HuH-7.5 (cell line): ENCODE measurements around the gene PKD1L1.
A peak's percentile ranks its signal among the peaks of the same experiment; 100 is the strongest.

Source experiments
- DNase-seq: peaks from one replicate; pipeline ENCODE4 v3.0.0; 2011; ENCODE audit warnings: low spot score

PKD1L1 gene

GRCh38 chr7:47867286-47867685 lies 81.0 kb downstream of the PKD1L1 start:
- no peak for DNase-seq

DNA sequence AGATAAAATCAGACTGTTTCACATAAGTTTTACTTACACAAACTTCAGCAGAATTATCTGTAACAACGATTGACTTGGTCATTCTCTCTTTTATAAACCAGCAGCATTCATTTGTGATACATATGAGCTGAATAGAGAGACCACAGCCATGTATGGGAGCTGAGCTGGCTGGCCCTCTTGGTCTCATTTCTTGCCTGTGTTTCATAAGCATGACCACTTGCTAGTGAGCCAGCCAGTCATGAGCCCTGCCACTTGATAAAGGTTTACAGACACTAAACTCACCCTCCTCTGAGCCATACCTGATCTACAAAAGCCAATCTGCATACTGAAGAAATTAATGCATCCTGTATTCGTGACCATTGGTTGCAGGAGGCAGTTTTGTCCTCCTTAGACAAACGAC lies 82.1 kb downstream of the PKD1L1 start:
- DNase-seq, result no peak

DNA sequence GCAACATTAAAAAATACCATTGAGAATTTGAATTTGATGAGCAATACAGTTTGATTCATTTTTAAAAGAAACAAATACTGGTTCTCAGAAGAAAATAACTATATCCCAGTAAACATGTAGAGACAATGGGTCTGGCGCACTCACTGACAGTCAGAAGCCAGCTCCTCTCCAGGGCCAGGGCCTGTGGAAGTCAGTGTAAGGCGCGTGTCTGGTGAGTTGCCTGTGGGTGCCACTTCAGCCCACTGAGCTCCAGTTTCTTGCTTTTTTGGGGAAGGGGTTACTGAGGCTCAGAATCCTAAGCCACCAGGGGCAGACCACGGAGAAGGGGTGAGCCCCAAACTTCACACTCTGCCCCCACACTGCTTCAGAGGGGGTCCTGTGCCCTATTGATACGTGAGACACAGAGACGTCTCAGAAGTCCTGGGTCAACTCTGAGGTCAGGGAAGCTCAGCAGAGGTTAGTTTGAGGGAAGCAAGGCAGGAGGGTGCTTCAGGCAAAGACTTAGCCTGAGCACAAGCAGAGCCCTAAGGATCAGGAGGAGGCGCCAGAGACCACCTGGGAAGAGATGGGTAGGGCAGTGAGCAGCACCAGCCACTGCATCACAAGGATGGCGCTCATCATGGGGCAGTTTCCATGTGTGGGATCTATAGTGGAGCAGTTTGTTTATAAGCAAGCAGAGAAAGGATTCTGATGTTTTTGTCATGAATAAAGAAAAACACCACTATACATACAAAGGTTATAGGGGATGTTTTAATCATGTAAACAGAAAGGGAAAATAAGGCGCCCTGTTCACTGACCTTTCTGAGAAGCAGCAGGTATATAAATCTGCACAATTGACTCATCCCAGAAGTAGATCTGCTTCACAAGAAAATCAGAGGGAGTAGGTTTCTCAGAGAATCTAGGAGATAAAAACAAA lies 95.7 kb downstream of the PKD1L1 start:
- DNase-seq, result no peak

DNA sequence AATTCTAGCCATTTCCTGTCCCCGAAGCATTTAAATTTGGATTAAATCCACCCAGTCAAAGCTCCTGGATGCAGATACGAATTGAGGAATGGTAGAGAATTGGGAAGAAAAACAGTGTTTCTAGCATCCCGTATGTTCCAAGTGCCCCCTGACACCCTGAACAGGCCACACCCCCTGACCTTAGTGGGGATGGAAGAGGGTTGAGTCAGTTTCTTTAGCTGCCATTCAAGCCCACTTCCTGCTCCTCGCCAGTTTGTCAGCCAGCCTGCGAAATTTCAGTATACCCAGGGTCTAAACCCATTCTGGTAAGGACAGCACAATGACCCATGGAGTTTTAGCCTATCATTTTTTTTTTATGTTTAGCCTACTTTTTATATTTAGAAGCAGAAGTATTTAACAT lies 101.1 kb downstream of the PKD1L1 start:
- DNase-seq, result no peak

DNA sequence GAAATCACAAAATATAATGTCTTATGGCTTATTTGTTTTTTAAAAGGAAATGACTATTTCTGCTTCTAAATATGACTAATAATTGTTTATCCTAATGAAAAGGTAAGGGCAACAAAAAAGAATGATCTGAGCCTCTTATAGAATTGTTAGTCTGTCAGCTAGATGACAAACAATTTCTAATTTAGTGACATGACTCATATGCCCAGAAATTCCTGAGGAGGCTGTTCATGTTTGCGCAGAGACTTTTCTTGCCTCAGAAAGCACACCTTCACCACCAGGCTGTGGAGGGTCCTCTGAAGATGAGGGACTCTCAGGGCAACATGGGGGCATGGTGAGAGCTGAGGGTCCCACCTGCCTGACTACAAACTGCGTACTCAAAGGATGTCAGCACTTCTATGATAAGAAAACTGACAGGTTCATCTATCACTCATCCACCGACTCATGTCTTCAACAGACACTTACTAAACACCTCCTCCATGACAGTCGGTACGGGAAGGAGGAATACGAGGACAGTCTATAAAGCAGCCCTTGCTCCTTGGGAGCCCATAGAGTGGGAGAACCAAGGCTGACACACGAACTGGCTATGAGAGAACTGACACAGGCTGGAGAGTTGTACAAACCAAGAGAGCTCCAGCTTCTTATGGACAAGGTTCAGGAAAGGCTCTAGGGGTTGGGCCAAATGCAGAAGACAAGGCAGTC lies 102.0 kb downstream of the PKD1L1 start:
- no peak for DNase-seq

DNA sequence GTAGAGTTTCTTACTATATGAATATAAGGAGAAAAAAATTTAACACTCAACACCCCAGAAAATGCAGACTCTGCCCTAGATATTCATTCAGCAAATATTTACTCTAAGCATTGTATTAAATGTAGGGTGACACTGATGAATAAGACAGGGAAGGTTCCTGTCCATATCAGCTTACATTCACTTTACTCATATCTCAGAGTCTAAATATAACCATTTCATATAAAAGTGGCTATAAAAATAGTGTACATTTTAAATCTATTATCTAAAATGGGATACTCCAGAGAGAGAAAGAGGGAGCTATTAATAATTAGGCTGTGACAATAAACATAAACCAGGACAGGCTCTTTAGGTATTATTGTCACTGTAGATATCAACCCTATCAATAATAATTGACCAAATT lies 104.0 kb downstream of the PKD1L1 start:
- DNase-seq, result no peak

DNA sequence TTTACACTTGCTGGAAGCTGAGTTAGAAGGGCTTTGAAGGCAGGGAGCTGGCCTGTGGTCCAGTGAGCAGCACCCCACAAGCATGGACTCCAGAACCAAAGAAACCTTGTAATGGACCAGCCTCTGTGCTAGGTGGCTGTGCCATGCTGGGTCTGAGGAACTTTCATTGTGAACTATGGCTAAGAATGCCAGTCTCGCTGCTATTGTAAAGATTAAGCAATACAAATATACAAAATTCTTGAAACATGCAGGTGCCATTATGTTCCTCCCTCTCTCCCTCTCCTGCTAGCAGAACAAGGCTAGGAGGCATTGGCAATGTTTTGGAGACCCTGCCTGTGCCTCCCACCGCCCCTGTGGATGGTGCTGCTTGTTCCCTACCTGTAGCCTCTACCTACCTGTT lies 105.0 kb downstream of the PKD1L1 start:
- DNase-seq, result no peak

DNA sequence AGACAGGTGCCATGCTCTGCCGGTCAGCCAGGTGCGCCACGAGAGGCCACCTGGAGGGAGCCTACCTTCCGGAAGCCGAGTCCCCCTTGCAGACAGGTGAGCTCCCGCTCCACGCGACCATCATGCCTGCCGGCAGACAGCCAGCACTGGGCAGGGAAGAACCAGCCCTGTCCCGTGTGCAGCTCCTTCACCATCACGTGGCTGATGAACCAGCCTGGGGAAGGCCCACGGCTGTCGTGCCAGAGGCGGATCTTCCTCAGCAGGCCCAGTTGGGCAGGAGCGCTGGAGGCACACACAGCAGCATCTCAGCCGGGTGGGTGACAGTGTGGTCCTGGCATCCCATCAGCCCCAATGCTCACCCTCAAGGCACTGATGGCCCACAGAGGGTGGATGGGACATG lies 108.9 kb downstream of the PKD1L1 start:
- no peak for DNase-seq

DNA sequence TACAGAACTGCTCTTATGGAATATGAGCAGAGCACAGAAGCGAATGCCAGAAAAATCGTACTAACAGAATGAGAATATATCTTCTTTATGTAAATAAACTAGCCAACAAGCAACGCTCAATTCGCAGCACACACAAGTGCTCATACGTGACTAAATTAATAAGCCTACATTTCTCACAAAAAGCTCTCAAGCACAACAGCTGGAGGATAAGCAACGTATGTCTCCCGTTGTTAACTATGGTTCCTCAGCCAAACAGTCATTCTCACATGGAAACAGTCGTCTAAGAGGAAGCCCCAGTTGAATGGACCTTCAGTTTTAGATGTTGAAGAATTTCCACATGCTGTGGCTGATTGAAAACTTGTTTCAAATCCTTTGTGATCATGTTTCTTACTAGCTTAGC lies 110.4 kb downstream of the PKD1L1 start:
- no peak for DNase-seq

DNA sequence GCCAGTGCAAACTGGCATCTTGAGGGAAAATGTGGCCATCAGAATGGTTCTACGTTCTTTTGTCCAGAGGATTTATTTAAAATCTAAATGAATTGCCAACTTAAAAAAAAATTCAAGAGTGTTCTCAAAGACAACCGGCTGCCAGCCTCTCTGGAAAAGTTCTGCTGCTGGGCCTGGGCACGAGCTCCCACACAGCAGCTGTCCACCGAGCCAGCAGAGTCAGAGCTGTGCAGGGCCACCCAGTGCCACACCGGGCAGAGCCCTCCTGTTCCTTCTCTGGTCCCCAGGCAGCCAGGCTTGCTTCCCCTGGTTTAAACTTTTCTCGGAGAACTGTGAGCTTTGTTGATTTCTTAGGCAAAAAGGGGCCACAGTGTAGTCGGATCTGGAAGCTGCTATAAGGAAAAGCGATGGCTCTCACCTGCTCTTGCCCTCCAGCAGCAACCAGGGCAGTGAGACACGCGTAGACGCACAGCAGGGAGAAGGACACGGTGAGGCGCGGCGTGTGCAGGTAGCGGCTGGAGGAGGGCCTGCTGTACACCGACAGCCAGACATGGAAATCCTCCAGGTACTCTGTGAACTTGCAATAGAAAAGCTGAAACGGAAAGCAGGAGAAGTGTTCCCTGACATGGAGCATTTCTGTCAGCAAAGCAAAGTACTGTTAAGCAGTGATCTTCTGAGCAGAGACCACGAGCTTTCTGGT lies 111.6 kb downstream of the PKD1L1 start:
- no peak for DNase-seq

DNA sequence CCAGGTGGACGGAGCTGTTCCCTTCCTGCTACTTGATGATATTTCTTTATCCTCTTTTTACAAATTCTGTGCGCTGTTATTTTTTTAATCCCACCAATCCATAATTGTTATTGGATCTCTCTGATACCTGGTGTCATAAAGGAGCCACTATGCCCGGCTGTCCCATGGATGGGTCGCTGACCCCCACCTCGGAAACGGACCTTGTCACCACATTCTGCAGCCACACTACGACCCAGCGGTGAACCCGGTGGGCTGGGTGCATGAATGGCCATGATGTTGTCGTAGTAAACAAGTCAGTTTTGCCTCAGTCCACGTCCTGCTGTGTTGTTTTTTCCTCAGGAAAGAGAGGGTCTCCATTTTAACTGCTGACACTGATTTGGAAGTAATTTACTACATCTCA lies 112.2 kb downstream of the PKD1L1 start:
- no peak for DNase-seq

- DNase-seq, result no peak
Observed at GRCh38 chr7:47833211-47833610, 115.1 kb downstream of the PKD1L1 start.

GRCh38 chr7:47832105-47832715 lies 116.1 kb downstream of the PKD1L1 start:
- DNase-seq, result no peak

- no peak for DNase-seq
Observed at GRCh38 chr7:47830015-47830414, 118.3 kb downstream of the PKD1L1 start.

GRCh38 chr7:47827871-47828270 lies 120.4 kb downstream of the PKD1L1 start:
- no peak for DNase-seq

DNA sequence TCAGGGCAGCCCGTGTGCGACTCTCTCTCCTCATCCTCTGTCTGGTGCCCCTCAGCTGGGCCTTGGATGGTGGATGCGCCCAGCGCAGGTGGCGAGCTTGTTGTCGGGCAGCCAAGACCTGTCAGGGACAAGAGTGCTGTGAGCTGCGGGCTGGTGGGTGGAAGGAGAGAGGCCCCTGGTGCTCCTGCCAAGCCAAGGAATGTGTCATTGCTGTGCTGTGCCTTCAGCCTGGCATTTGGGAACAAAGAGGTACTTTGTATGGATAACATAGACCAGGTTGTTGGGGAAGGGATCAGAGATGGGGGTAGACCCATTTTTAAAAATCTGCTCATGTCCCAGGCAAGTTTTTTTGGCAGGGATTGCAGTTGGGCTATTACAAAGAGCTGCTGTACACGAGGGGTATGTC lies 120.9 kb downstream of the PKD1L1 start:
- DNase-seq, result no peak

GRCh38 chr7:47826754-47827153 lies 121.5 kb downstream of the PKD1L1 start:
- no peak for DNase-seq

GRCh38 chr7:47819607-47819920 lies 128.7 kb downstream of the PKD1L1 start:
- no peak for DNase-seq

DNA sequence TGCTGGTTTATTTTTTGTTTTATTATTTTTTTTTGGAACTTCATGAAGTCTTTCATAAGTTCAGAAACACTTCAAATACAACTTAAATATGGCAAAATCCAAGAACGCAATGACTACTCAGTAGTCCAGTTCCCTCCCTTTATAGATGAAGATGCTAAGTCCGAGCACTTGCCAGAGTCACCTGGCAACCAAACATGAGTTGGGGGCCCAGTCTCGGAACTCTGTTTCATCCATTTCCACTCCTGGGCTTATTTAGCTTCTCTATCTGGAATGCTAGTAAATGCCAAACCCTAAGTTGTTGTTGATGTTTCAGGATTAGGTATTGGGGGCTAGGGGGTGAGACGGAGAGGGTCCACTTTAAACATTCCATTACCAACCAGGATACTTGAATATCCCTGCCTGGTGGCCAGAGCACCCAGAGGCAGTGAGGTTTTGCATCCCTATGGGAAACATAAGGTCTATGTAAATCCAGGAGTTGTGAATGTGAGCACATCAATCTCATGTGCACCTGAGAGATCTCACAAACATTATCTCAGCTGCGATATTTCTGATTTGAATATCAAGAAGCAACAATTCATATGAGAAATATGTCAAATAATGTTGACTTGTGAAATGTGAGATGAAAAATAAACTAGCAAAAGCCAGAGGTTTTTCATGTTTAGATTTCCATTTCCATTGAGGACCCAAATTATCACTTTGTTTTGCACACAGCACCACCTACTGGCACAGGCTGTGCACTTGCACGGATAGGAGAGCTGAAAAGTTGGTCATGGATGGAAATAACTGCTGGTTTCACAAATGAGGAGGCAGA lies 129.3 kb downstream of the PKD1L1 start:
- peak; percentile 66 for DNase-seq

DNA sequence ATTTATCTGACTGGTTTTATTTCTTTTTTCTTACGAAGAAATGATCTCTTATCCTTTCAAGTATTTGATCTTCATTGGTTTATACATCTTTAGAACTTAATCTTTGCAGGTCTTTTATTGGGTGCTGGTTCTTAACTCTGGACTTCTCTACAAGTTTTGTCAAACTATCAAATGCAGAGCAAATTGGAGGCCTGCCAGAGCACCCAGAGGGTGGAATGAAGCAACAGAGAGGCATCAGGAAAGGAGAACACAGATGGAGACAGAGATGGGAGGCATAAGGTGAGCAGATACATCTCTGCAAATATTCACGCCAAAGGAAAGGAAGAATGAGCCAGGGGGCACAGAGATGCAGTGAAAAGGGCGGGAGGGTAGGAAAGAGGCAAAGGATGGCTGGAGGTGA lies 130.3 kb downstream of the PKD1L1 start:
- DNase-seq, result no peak

GRCh38 chr7:47816647-47817046 lies 131.6 kb downstream of the PKD1L1 start:
- no peak for DNase-seq

GRCh38 chr7:47815867-47816266 lies 132.4 kb downstream of the PKD1L1 start:
- no peak for DNase-seq
